ENCODE results near the gene IQGAP3. TPM values are rescaled to one million over a fixed set of nuclear protein-coding genes. Genes with fewer than 3 reads are reported as not detected.
"Not testable (repeated sequence)": the region's sequence is repeated elsewhere in the genome, so short reads cannot be mapped to it uniquely, and the experiment has no call there.

IQGAP3 gene
- 10 to 100 TPM; 13.6 to 22.5 TPM for total RNA-seq

GRCh38 chr1:156571919-156572662 is at the start of gene IQGAP3:
IQGAP3 (minus strand) TSS chr1:156572565; CDS start chr1:156572529, 36 bp downstream.
- peak within 1 kb of the TSS; percentile 92 to 96 for H3K4me3 Mint-ChIP-seq
- peaks cover 31% of the 10 kb centered on the region for H3K27me3 Mint-ChIP-seq (ENCODE audit: low read depth)
- H3K9me3 Mint-ChIP-seq, result no peaks in the 10 kb centered on the region
- peaks cover 27% of the 10 kb centered on the region for H3K4me1 Mint-ChIP-seq (ENCODE audit: low read depth)
- ATAC-seq (replicated peaks in 1 of 2) (peak; percentile 83 to 93), DNase-seq (peak; percentile 71 to 78)
- peaks cover 2 to 4% of the 10 kb centered on the region in 2 donors for H3K36me3 Mint-ChIP-seq (ENCODE audit: insufficient read depth in 2 of 2)
- peak within 1 kb of the TSS; percentile 11 for H3K27ac Mint-ChIP-seq

GRCh38 chr1:156619582-156619955 is 47.2 kb upstream of the IQGAP3 start:
- peaks cover 60% of the 10 kb centered on the region for H3K27me3 Mint-ChIP-seq (ENCODE audit: low read depth)

GRCh38 chr1:156618853-156619581 is 46.7 kb upstream of the IQGAP3 start, which contains the start of gene HAPLN2:
HAPLN2 (plus strand) TSS chr1:156619415; CDS start chr1:156623491, 4,076 bp downstream.
- Mint-ChIP-seq H3K4me1 (ENCODE audit: low read depth) (no peaks in the 10 kb centered on the region), H3K27me3 (ENCODE audit: low read depth) (peaks cover 65% of the 10 kb centered on the region), H3K4me3 (no peak within 1 kb of the TSS), H3K27ac (no peak within 1 kb of the TSS), H3K9me3 (no peaks in the 10 kb centered on the region), H3K36me3 (ENCODE audit: insufficient read depth in 2 of 2) (no peaks in the 10 kb centered on the region)
- ATAC-seq (replicated peaks in 1 of 2), result no peak
- peak; percentile 15 to 33 for DNase-seq

More at GRCh38 chr1:156619582-156619955, 47.2 kb upstream of the IQGAP3 start:
- DNase-seq (no peak), ATAC-seq (replicated peaks in 1 of 2) (no peak)
- Mint-ChIP-seq H3K27ac (no peak overlapping the region), H3K4me1 (ENCODE audit: low read depth) (no peaks in the 10 kb centered on the region), H3K4me3 (no peak overlapping the region), H3K36me3 (ENCODE audit: insufficient read depth in 2 of 2) (no peaks in the 10 kb centered on the region), H3K9me3 (no peaks in the 10 kb centered on the region)

DNA sequence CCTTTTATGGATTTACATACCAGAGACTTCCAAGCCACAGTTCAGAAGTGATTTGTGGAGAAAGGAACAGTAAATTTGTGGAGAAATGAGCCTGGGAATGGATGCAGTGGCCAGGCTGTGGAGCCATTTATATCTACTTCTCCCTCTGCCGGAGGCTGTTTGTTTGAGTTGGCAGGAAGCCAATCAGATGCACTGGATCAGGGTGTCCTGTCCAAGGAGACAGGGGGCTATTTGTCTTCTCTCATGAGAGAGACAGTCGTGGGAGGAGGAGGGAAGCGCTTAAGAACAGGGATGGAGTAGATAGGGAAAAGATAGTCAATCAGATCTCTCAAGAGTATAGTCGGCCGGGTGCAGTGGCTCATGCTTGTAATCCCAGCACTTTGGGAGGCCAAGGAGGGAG is 44.1 kb upstream of the IQGAP3 start:
- H3K36me3 Mint-ChIP-seq (ENCODE audit: insufficient read depth in 2 of 2), result no peaks in the 10 kb centered on the region
- peaks cover 59% of the 10 kb centered on the region for H3K27me3 Mint-ChIP-seq (ENCODE audit: low read depth)
- no peaks in the 10 kb centered on the region for H3K4me1 Mint-ChIP-seq (ENCODE audit: low read depth)
- no peak for DNase-seq
- H3K4me3 Mint-ChIP-seq, result no peak overlapping the region
- H3K9me3 Mint-ChIP-seq, result no peaks in the 10 kb centered on the region
- no peak overlapping the region for H3K27ac Mint-ChIP-seq
- ATAC-seq (replicated peaks in 1 of 2), result no peak

GRCh38 chr1:156615946-156616345 is 43.6 kb upstream of the IQGAP3 start:
- Mint-ChIP-seq H3K27me3 (ENCODE audit: low read depth) (peaks cover 59% of the 10 kb centered on the region), H3K4me3 (no peak overlapping the region), H3K4me1 (ENCODE audit: low read depth) (no peaks in the 10 kb centered on the region), H3K36me3 (ENCODE audit: insufficient read depth in 2 of 2) (no peaks in the 10 kb centered on the region), H3K9me3 (no peaks in the 10 kb centered on the region), H3K27ac (no peak overlapping the region)
- DNase-seq, result no peak
- ATAC-seq (replicated peaks in 1 of 2), result no peak

DNA sequence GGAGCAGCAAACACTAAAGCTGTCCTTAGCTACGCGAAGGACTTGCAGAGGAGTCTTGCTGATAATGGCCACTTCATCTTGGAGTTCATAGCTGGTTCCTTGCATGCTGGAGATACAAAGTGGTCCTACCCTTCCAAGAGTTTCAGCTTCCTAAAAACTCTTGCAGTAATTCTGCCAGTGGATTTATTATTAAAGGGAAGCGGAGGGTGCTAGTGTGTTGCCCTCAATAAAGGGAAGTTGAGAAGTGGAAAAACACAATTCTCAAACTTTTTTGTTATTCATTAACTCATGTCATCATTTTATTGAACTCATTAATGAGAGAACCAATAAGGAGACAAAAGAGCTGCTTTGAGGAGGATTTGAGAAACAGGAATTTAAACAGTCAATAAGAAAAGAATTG is 40.3 kb upstream of the IQGAP3 start:
- Mint-ChIP-seq H3K27ac (no peak overlapping the region), H3K27me3 (ENCODE audit: low read depth) (peaks cover 36% of the 10 kb centered on the region), H3K36me3 (ENCODE audit: insufficient read depth in 2 of 2) (no peaks in the 10 kb centered on the region), H3K4me1 (ENCODE audit: low read depth) (peaks cover 10% of the 10 kb centered on the region), H3K4me3 (no peak overlapping the region), H3K9me3 (no peaks in the 10 kb centered on the region)
- no peak for DNase-seq
- ATAC-seq (replicated peaks in 1 of 2), result no peak

- not testable (repeated sequence) for H3K9me3 Mint-ChIP-seq; H3K36me3 Mint-ChIP-seq (ENCODE audit: insufficient read depth in 2 of 2); H3K4me1 Mint-ChIP-seq (ENCODE audit: low read depth); H3K4me3 Mint-ChIP-seq; DNase-seq; H3K27ac Mint-ChIP-seq; ATAC-seq (replicated peaks in 1 of 2)
- H3K27me3 Mint-ChIP-seq (ENCODE audit: low read depth), result peaks cover 26% of the 10 kb centered on the region
Measured at GRCh38 chr1:156610072-156610471, 37.7 kb upstream of the IQGAP3 start.

DNA sequence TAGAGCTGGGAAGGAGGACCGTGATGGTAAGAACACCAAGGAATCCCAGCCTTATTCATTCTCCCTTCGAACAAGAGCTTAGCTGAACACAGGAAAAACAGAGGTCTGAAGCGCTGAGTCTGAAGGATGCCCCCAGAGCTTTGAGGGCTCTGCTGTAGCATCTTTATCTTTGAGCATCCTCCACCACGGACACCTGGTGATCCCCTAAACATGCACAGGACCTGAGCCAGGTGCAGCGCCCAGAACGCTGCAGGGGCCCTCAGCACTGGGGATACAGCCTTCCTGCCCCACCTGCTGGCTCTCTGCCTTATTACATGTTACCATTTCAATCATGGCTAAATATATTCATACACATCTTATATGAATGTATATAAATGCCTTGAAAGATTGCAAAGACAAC is 36.6 kb upstream of the IQGAP3 start:
- no peak overlapping the region for H3K4me3 Mint-ChIP-seq
- no peak overlapping the region for H3K27ac Mint-ChIP-seq
- peak; percentile 69 to 72 for DNase-seq
- no peaks in the 10 kb centered on the region for H3K36me3 Mint-ChIP-seq (ENCODE audit: insufficient read depth in 2 of 2)
- H3K4me1 Mint-ChIP-seq (ENCODE audit: low read depth), result peaks cover 10% of the 10 kb centered on the region
- no peaks in the 10 kb centered on the region for H3K9me3 Mint-ChIP-seq
- H3K27me3 Mint-ChIP-seq (ENCODE audit: low read depth), result peaks cover 18% of the 10 kb centered on the region
- ATAC-seq (replicated peaks in 1 of 2), result peak; percentile 82 to 88

DNA sequence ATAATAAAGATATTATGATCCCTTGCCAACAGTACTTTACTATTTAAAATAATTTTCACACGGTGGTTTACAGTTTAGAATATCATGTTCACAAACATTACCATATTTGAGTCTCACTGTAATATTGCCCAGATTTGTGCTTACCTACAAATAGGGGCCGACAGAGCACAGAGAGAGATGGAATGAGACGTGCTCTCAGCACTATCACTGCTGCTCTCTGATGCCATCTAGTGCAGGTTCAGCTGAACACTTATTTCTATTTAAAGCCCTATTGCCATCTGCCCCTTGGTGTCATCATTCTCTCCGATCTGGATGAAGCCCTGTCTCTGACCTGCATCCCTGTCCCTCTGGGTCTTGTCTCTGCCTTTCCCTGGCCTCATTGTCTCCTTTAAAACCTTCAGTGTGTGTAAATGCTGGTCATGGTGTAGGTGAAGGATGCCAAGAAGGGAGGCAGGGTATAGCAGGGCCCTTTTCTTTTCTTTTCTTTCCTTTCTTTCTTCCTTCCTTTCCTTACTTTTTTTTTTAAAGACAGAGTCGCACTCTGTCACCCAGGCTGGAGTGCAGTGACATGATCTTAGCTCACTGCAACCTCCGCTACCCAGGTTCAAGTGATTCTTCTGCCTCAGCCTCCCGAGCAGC is 35.8 kb upstream of the IQGAP3 start:
- Mint-ChIP-seq H3K9me3 (no peaks in the 10 kb centered on the region), H3K36me3 (ENCODE audit: insufficient read depth in 2 of 2) (no peaks in the 10 kb centered on the region), H3K27me3 (ENCODE audit: low read depth) (peaks cover 18% of the 10 kb centered on the region), H3K4me3 (peak overlapping the region; percentile 42 to 45), H3K27ac (no peak overlapping the region), H3K4me1 (ENCODE audit: low read depth) (peaks cover 10% of the 10 kb centered on the region)
- peak; percentile 94 to 97 for ATAC-seq (replicated peaks in 1 of 2)
- DNase-seq, result peak; percentile 68 to 71

DNA sequence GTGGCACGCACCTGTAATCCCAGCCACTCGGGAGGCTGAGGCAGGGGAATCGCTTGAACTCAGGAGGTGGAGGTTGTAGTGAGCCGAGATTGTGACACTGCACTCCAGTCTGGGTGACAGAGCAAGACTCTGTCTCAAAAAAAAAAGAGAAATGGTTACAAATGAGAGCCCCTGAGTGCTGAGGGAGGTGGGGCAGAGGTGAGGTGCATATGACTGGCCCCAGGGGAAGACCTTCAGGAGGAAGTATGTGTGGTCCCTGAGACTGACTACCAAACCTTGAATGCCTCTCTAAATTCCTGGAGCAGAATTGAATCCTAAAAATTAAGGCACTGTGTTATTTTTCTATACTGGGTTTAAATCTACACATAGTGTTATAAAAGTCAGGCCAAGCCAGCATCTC is 35.0 kb upstream of the IQGAP3 start:
- ATAC-seq (replicated peaks in 1 of 2); H3K36me3 Mint-ChIP-seq (ENCODE audit: insufficient read depth in 2 of 2); H3K4me3 Mint-ChIP-seq; H3K27ac Mint-ChIP-seq; DNase-seq; H3K9me3 Mint-ChIP-seq: not testable (repeated sequence)
- Mint-ChIP-seq H3K27me3 (ENCODE audit: low read depth) (peaks cover 11% of the 10 kb centered on the region), H3K4me1 (ENCODE audit: low read depth) (peaks cover 18% of the 10 kb centered on the region)

DNA sequence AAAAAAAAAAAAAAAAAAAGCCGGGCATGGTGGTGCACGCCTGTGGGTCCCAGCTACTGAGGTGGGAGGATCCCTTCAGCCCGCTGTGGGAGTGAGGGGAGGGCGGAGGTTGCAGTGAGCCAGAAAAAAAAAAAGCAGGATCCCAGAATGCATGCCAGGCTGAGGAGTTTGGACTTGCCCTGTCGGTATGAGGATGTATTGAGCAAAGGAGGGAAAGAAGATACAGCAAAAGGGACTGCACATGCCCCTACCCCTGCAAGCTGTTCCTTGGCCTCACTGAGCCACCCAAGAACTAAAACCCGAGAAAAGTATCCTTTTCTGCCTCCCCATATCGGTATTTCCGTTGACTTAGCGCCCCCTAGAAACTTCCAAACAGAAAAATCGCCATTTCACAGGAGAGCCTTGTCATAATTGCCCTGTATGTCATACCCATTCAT is 30.2 kb upstream of the IQGAP3 start:
- peaks cover 42% of the 10 kb centered on the region for H3K4me1 Mint-ChIP-seq (ENCODE audit: low read depth)
- H3K27me3 Mint-ChIP-seq (ENCODE audit: low read depth), result no peaks in the 10 kb centered on the region
- peak overlapping the region; percentile 5 for H3K27ac Mint-ChIP-seq
- peak overlapping the region; percentile 75 to 87 for H3K4me3 Mint-ChIP-seq
- no peak for DNase-seq
- H3K36me3 Mint-ChIP-seq (ENCODE audit: insufficient read depth in 2 of 2), result peaks cover 0 to 9% of the 10 kb centered on the region in 2 donors
- no peak for ATAC-seq (replicated peaks in 1 of 2)
- H3K9me3 Mint-ChIP-seq, result no peaks in the 10 kb centered on the region

DNA sequence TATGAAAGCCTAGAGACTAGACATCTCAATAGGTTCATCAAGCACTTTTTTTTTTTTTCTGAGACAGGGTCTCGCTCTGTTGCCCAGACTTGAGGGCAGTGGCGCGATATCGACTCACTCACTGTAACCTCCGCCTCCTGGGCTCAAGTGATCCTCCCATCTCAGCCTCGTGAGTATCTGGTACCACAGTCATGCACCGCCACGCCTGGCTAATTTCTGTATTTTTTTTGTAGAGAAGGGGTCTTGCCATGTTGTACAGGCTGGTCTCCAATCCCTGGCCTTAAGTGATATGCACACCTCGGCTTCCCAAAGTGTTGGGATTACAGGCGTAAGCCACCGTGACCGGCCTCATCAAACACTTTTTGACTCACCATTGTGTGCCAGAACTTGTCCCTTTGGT is 29.5 kb upstream of the IQGAP3 start:
- ATAC-seq (replicated peaks in 1 of 2) (no peak), DNase-seq (no peak)
- H3K9me3 Mint-ChIP-seq, result no peaks in the 10 kb centered on the region
- peaks cover 0 to 12% of the 10 kb centered on the region in 2 donors for H3K36me3 Mint-ChIP-seq (ENCODE audit: insufficient read depth in 2 of 2)
- peak overlapping the region; percentile 87 to 90 for H3K4me3 Mint-ChIP-seq
- peak overlapping the region; percentile 57 for H3K27ac Mint-ChIP-seq
- peaks cover 42% of the 10 kb centered on the region for H3K4me1 Mint-ChIP-seq (ENCODE audit: low read depth)
- H3K27me3 Mint-ChIP-seq (ENCODE audit: low read depth), result no peaks in the 10 kb centered on the region
